IPS-18c (cell line): ENCODE measurements around the gene DOCK1.
"Not testable (repeated sequence)": the region's sequence is repeated elsewhere in the genome, so short reads cannot be mapped to it uniquely, and the experiment has no call there.

Experiments
- H3K4me3 ChIP-seq: 2 replicates; pipeline ENCODE4 v1.7.0; 2013; ENCODE audit warnings: low read depth, mild to moderate bottlenecking, low read length, moderate library complexity; ENCODE audit not compliant: insufficient read depth
- H3K9me3 ChIP-seq: one replicate; pipeline ENCODE4 v1.6.1; 2013; ENCODE audit warnings: mild to moderate bottlenecking, low read length, moderate library complexity; ENCODE audit not compliant: control insufficient read depth, insufficient read depth

DOCK1 gene

GRCh38 chr10:127296696-127297095 lies 391.5 kb downstream of the DOCK1 start:
- H3K9me3 ChIP-seq = no peaks in the 10 kb centered on the region
- H3K4me3 ChIP-seq = no peak overlapping the region

GRCh38 chr10:127298381-127298780 lies 393.2 kb downstream of the DOCK1 start:
- H3K9me3 ChIP-seq = no peaks in the 10 kb centered on the region
- no peak overlapping the region for H3K4me3 ChIP-seq

GRCh38 chr10:127299192-127299591 lies 394.0 kb downstream of the DOCK1 start:
- H3K4me3 ChIP-seq, H3K9me3 ChIP-seq: not testable (repeated sequence)

- Histone ChIP-seq H3K9me3 (no peaks in the 10 kb centered on the region), H3K4me3 (no peak overlapping the region)
Observed at GRCh38 chr10:127299956-127300689, 394.9 kb downstream of the DOCK1 start.

- no peak overlapping the region for H3K4me3 ChIP-seq
- H3K9me3 ChIP-seq = no peaks in the 10 kb centered on the region
Observed at GRCh38 chr10:127300868-127301321, 395.7 kb downstream of the DOCK1 start.

- Histone ChIP-seq H3K9me3 (no peaks in the 10 kb centered on the region), H3K4me3 (no peak overlapping the region)
Observed at GRCh38 chr10:127302343-127302742, 397.1 kb downstream of the DOCK1 start.

- Histone ChIP-seq H3K4me3 (no peak overlapping the region), H3K9me3 (no peaks in the 10 kb centered on the region)
Observed at GRCh38 chr10:127303105-127303504, 397.9 kb downstream of the DOCK1 start.

- no peaks in the 10 kb centered on the region for H3K9me3 ChIP-seq
- H3K4me3 ChIP-seq = no peak overlapping the region
Observed at GRCh38 chr10:127303746-127304145, 398.5 kb downstream of the DOCK1 start.

GRCh38 chr10:127306479-127306878 lies 401.3 kb downstream of the DOCK1 start:
- Histone ChIP-seq H3K4me3 (no peak overlapping the region), H3K9me3 (no peaks in the 10 kb centered on the region)

- no peak overlapping the region for H3K4me3 ChIP-seq
- no peaks in the 10 kb centered on the region for H3K9me3 ChIP-seq
Observed at GRCh38 chr10:127307338-127307737, 402.1 kb downstream of the DOCK1 start.

GRCh38 chr10:127308031-127308430 lies 402.8 kb downstream of the DOCK1 start:
- H3K9me3 ChIP-seq = peaks cover 2% of the 10 kb centered on the region

GRCh38 chr10:127309619-127310018 lies 404.4 kb downstream of the DOCK1 start:
- H3K9me3 ChIP-seq, H3K4me3 ChIP-seq: not testable (repeated sequence)

More at GRCh38 chr10:127308031-127308430, 402.8 kb downstream of the DOCK1 start:
- H3K4me3 ChIP-seq = no peak overlapping the region

GRCh38 chr10:127310430-127310829 lies 405.2 kb downstream of the DOCK1 start:
- no peak overlapping the region for H3K4me3 ChIP-seq
- H3K9me3 ChIP-seq = peaks cover 2% of the 10 kb centered on the region

GRCh38 chr10:127310923-127311322 lies 405.7 kb downstream of the DOCK1 start:
- no peak overlapping the region for H3K4me3 ChIP-seq
- peaks cover 2% of the 10 kb centered on the region for H3K9me3 ChIP-seq

GRCh38 chr10:127313996-127314700 lies 408.9 kb downstream of the DOCK1 start:
- Histone ChIP-seq H3K4me3 (no peak overlapping the region), H3K9me3 (peaks cover 4% of the 10 kb centered on the region)

GRCh38 chr10:127314797-127315196 lies 409.6 kb downstream of the DOCK1 start:
- Histone ChIP-seq H3K4me3 (no peak overlapping the region), H3K9me3 (peaks cover 4% of the 10 kb centered on the region)

- Histone ChIP-seq H3K9me3 (peaks cover 4% of the 10 kb centered on the region), H3K4me3 (no peak overlapping the region)
Observed at GRCh38 chr10:127315888-127316287, 410.7 kb downstream of the DOCK1 start.

- Histone ChIP-seq H3K4me3 (no peak overlapping the region), H3K9me3 (peaks cover 2% of the 10 kb centered on the region)
Observed at GRCh38 chr10:127318396-127318795, 413.2 kb downstream of the DOCK1 start.
